ENCODE data around the gene ACAD11.

GRCh38 chr3:132587401-132587800 lies 72.2 kb downstream of the ACAD11 start:
- TF ChIP-seq POLR2A (IDR thresholded peaks at IDR 0.05; ENCODE audit: low read length) (no peak), GATA1 (IDR thresholded peaks at IDR 0.05; ENCODE audit: low read depth, low read length) (no peak)
